Inflammatory macrophage treated with lipopolysaccharide for 4 hours (primary cell): ENCODE data around the gene LRRC52.
A peak's percentile ranks its signal among the peaks of the same experiment; 100 is the strongest.
"Not testable (repeated sequence)": the region's sequence is repeated elsewhere in the genome, so short reads cannot be mapped to it uniquely, and the experiment has no call there.

Experiments
- DNase-seq: peaks from one replicate; pipeline ENCODE4 v3.0.0-alpha.2; 2020

The LRRC52 gene

DNA sequence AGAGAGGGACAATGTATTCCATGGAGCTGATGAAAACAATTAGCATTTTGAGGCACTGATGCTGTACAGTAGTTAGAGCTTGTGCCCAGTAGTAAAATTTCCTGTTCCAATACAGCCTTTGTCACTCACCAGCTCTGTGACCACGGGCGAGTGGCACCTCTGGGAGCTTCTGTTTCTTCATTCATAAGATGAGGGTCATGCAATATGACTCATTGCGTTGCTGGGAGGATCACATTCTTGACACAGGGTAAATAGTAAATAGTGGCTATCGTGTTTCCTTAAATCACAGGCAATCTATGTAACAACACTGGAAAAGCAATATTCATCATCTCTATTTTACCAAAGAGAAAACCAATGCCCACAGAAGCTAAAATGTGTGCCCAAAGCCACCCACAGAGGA is 4.5 kb upstream of the LRRC52 start:
- DNase-seq, result peak; percentile 29

DNA sequence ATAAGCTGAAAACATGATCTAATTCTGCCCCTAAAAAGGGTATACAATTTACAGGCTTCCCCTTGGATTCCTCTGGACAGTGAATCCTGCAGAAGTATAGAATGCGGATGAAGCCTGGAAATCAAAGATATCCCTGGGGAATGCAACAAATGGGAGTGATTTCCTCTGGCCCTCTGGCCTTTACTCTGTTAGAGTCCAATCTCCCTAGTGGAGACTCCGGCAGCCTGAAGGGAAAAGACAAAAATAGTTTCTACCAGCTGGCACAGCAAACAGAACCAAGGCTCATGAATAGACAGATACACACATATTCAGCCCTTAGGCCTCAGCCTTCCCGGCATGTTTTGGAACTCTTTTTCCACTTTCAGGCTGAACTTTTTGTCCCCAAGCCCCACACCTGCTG is 3.9 kb upstream of the LRRC52 start:
- DNase-seq, result no peak

DNA sequence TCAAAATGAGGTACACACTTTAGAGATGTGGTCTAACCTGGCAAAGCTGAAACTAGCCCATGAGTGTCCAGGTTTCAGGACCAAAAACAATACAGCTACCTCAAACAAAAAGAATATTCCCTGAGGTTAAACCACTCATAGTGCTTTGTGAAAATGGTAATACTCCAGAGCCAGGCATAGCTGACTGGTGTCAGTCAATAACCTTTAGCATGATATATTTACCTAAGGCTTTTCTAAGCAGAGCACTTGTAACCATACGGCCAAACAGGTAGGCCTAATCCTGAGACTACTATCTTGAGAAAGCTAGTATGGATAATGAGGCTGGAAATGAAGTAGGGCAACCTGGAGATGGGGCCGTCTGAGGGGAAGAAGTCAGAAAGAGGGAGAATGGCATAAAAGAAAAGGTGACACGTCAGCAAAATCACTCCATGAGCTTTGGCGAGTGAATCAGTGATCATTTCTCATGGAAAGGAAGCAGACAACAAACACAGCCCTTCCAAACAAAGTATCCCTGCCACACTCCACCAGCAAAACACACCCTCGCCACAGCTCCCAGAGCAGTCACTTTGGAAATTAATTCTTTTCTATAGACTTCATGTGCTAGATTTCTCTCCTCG is 1.7 kb upstream of the LRRC52 start:
- no peak for DNase-seq

DNA sequence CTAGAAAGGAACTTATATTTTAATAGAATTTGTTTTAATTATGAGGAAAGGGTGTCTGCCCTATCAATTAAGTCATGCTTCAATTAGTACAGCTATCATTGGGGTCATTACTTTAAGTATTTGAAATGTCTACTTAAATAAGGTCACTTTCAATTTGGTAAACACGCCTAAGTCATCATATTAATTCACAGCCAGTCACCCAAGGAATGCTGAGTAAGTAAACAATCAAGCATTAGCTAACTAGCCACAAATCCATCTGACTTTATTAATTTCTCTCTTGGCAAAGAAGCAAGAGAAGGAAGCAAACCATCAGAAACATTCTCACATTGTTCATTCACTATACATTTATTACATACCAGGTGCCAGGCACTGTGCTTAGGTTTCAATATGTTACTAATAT is 1.2 kb upstream of the LRRC52 start:
- DNase-seq, result no peak

DNA sequence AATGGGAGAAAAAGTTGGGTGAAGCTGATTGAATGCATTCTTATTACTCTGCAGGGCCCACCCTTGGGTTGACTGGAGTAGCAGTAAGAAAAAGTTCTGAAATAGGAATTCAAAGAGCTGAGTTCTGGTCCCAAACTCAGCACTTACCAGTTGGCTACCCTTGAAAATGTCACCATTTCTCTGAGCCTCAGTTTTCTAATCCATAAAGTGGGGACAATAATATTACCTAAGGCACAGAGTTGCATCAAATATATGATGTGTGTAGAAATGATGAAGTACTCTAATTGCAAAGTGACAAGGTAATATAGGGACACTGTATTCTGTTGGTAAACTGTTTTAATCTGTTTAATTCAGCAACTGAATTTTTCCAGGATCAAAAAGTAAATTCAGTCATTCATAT is 1.2 kb downstream of the LRRC52 start:
- DNase-seq, result no peak

DNA sequence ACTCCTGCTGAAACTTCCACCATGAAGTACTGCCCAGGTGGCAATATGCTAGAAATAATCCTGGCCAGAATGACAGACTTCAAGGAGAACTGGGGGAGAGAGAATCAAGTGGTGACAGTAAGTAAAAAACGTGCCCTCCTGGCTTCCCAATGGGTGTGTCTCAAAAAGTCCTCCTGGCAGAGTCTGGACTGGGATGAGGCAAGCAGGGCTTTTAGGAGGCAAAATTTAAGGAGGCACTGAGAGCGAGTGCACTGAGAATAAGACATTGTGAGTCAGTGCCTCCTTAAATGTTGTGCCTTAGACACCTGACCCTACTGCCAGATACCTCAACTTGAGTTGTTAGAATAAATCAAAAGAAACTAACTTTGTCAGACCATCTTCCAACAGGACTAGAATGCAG is 2.2 kb downstream of the LRRC52 start:
- no peak for DNase-seq

DNA sequence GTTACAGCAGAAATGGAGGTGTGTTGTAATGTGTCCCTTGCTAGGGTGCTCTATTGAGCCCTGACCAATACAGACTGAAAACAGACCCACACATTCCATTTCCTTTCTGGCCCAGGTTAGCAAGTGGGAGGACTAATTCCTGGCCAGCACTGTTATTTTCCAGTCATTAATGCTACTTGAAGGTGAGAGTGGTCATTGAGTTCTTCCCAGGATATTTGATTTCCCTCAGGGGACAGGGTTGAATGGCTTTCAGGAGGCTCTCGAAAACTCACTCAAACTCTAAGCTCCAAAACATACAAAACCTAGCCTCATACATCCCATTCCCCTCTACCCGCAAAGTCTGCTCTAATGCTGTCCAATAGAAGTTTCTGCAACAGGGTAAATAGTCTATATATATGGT is 6.2 kb downstream of the LRRC52 start:
- DNase-seq, result no peak

DNA sequence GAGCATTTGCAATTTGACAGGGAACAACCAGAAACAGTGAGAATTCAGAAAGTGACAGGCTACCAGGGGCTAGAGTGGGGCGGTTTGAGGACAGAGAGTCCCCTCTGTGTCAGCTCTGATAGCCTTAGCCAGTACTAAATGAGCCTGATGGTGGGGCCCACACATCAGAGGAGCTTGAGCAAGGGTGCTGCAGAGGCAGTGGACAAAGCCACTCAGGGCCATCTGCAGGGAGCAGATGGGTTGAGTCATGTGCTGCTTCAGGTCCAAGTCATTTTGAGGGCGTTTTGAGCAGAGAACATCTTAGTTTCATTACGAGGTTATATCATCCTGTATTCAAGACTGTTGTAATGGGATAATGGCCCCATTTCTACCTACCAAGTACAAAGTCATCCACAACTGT is 7.7 kb downstream of the LRRC52 start:
- DNase-seq, result no peak

DNA sequence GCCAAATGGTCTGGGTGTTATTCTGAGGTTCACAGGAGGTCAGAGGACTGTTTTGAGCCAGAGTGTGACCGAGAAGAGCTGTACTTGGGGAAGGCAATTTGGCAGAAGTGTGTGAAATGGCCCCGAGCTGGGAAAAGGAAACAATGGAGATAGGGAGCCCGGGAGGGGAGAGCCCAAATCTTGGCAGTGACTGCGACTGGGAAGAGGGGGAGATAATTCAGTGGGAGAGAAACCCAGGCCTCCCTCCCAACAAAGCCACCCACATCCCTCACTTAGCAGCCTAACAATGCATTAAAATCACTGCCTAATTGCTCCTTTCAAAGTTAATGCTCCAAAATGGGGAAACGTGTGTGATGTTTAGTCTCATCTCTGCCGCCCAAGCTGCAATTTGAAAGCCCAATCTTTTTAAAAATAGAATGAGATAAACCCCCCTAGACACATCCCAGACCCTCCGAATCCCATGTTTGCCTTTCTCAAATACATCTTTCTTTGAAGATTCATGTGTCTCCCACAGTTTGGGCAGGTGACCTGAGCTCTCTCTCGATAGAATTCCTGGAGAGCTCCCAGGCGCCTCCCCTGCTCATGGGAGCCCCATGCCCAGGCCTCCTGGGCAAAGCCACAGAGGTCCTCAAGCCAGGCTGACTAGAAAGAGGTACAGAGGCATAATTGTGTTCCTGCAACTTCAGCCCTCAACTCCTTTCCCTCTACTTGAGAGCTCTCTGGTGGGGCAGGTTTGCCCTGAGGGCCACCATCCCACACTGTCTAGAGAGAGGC is 17.3 kb downstream of the LRRC52 start:
- DNase-seq, result no peak

DNA sequence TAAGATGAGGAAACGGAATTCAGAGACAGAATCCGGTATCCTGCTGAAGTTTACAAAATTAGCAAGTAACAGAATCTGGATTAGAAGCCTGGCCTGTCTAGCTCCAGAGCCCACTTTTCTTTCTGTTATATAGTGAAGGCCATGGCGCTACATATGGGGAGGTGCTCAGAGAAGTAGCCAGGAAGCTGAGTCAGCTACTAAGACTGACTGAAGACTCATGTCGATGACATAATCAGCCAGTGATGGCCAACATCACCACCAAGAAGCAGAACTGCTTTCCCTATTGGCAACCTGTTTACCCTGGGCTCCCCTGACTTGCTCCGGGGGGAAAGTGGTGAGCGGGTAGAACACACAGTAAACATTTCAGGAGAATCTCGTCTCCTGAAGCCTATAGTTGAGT is 18.8 kb downstream of the LRRC52 start:
- DNase-seq, result peak; percentile 1

DNA sequence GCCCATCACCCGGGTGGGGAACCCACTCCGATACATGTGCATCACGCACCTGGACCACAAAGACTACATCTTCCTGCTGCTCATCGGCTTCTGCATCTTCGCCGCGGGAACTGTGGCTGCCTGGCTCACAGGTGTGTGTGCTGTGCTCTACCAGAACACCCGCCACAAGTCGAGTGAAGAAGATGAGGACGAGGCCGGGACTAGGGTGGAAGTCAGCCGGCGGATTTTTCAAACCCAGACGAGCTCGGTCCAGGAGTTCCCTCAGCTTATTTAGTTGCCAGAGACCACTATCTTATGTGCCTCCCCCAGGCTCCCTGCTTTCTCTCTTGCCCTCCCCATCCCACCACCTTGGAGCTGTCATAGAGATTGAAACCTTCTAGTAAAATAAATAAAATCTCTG is 19.8 kb downstream of the LRRC52 start:
- no peak for DNase-seq

DNA sequence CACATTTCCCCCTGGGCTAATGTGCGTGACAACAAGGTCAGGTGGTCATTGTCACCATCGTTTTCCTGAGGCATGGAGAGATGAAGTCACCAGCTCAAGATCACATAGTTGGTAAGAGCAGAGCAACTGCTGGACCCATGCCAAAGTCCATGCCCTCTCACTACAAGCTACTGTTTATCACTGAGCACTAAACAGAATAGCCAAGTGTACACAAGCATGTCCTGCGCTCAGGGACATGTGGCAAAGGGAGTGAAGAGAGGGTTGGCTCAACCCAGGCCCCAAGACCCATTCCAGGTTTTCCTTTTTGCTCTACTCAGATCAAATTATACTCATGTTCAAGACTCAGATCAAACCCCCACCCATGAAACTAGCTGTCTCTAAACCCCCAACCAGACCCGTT is 20.8 kb downstream of the LRRC52 start:
- no peak for DNase-seq

DNA sequence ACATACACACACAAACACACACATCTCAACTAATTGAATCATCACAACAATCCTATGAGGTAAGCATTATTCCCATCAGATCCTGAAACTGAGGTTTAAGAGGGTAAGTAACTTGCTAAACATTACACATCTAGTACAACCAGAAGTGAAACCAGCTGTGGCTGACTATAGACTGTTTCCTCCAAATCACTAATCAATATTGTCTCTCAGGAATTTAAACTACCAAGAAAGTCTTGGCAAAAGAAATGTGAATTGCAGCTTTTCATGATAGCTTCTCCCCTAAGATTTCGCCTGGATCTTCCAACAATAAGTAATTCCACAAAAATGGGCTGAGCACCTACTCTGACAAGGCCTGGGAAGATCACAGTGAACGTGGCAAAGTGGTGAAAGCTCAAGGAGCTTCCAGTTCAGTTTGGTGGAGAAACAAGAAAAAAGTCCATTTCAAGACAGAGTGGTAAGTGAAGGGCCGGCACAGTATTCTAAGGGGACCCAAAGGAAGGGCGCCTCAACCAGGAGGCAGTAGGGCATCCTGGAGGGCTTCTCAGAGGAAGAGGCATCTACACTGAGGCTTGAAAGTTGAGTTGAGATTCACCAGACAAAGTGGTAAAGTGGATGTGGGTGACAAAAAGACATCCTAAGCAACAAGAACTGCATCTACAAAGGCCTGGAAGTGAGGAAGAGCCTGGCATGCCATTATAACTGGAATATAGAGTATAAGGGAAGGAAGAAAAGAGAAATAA is 22.1 kb downstream of the LRRC52 start:
- no peak for DNase-seq

DNA sequence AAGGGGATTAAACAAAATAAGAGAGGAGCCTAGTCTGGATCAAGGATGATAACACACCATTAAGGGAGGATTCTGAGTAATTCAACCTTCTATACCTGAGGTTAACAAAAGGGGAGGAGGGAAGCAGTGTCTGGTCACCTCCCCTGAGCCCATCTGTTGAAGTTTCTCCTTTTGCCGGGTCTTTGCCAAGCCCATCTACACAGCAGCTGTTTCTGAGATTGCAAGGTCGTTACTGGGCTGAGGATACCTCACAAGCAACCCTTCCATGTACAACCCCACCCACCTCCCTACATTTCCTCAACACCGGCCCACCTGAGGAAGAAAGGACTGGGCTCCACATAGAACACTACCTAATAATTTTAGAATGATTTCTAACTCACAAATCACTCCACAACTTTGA is 26.3 kb downstream of the LRRC52 start:
- no peak for DNase-seq

DNA sequence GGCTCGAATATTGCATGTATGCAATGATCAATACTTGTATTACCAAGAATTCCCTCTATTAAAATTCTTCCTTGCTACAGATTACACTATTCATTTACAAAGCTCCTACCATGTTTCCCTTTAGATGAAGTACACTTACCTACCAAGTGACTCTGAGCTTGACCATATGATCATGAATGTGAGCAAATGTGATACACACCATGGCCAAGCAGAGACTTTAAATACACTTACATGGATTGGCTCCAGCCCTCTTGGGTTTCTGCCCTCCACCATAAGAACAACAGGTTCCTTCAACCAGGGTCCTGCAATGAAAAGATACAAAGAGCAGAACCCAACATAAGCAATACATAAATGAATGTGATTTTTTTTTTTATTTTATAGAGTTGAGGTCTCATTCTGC is 30.0 kb downstream of the LRRC52 start:
- DNase-seq, result no peak

DNA sequence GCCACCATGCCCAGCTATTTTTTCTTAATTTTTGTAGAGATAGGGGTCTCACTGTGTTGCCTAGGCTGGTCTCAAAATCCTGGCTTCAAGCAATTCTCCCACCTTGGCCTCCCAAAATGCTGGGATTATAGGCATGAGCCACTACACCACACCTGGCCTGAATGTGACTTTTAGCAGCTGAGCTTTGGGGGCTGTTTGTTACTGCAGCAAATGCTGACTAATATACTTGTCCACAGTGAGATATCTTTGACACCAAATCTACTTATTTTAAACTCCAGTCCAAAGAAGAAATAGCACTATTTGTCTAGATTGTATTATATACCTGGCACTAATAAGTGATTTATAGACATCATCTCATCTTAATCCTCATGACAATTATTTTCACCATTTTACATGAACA is 30.5 kb downstream of the LRRC52 start:
- no peak for DNase-seq

DNA sequence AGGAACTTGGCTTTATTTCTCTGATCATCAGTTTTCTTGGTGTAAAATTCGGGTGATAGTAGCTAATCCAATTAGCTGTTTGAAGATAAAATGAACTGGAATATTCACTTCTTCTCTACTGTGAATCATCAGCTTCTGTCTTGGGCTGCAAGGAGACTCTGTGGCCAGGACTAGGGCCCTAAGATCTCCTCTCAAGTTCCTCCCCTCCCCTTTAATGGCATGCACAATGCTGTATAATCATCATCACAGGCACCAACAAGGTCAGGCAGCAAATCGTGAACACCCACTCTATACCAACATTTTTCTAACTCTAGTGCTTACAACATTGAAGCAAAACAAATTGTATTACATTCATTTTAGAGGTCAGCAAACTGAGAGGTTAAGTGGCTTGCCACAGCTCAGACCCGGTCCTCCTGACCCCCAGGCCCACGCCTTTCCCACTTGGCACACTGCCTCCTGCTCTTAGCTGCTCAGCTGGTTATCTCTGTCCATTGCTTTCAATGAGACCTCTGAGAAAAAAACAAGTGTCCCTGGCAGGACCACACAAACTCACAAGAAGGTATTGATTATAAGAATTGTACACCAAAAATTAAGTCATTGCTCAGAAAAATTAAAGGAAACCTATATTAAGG is 31.8 kb downstream of the LRRC52 start:
- no peak for DNase-seq

DNA sequence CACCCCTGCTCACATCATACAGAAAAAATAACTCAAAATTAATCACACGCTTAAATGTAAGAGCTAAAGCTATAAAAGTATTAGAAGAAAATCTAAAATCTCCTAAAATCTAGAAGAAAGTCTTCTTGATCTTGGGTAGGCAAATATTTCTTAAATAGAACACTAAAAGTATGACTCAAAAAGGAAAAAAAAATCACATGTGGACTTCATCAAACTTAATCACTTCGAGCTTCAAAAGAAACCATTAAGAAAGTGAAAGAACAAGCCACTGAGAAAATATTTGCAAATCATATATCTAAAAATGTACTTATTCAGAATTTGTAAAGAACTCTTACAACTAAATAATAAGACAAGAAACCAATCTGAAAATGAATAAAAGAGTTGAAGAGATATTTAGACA is 32.7 kb downstream of the LRRC52 start:
- DNase-seq, result no peak

DNA sequence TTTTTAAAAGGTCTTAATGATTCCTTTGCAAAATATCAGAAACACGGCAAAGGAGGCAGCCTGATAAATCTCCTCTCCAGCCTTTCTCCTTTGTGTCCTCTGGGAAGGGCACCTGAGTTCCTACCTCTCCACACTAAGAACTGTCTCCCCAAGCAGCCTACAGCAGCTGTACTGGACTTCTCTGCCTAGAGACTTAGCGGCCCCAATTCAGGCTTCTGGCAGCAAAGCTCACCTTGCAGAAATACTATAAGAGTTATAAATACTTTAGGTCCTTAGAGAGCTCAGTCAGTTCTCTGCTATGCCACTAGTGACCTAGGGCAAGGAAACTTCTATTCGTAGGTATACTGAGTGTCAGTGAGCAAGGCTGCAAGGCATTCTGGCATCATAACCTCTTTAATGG is 33.9 kb downstream of the LRRC52 start:
- DNase-seq, result no peak

DNA sequence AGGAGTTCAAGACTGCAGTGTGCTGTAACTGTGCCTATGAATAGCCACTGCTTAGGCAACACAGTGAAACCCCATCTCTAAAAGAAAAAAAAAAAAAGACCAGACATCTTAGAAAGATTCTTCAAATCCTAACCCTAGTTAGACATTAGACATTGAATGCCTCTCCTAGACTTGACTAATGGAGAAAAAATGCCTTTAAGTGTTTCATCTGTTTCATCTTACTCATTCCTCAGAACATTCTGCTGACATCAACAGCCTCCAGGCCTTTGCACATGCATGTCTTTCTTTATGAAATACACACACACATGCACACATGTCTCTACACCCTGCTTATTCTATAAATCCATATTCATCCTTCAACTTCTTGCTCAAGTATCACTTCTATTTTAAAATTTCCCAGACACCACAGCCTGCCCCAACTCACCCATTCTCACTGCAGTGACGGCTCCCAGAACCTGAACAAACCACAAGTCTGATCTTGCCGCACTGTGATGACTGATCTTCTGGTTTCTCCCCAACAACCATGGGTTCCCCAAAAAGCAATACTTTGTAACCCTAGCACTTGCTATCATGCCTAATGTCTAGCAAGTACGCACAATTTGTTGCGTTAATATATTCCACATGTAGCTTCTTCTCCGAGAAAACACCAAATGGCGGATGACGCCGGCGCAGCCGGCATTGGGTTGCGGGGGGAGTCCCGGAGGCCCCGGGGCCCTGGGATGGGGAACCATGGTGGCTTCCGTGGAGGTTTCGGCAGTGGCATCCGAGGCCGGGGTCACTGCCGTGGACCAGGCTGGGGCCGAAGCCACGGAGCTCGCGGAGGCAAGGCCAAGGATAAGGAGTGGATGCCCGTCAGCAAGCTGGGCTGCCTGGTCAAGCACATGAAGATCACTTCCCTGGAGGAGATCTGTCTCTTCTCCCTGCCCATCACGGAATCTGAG is 37.4 kb downstream of the LRRC52 start:
- no peak for DNase-seq

DNA sequence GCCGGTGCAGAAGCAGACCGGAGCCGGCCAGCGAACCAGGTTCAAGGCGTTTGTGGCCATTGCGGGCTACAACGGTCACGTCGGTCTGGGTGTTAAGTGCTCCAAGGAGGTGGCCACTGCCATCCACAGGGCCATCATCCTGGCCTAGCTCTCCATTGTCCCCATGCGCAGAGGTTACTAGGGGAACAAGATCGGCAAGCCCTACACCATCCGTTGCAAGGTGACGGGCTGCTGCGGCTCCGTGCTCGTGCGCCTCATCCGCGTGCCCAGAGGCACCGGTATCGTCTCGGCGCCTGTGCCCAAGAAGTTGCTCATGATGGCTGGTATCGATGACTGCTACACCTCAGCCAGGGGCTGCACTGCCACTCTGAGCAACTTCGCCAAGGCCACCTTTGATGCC is 38.1 kb downstream of the LRRC52 start:
- DNase-seq, result no peak

DNA sequence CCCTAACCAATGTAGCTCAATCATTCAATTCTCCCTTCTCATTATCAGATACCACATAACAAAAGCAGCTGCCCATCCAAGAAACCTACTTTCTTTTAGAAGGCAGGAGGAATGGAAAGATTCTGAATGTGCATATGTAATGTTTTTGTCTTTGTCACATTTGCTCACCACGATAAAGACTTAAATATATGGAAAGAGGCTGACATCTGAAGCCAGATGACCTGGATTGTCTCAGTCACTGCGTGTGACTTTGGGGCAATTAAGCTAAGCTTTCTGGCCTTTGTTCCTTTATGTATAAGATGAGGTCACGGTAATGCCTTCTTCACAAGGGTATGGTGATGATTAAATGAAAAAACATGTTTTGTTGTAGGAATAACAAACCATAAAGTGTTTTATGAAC is 42.6 kb downstream of the LRRC52 start:
- no peak for DNase-seq

DNA sequence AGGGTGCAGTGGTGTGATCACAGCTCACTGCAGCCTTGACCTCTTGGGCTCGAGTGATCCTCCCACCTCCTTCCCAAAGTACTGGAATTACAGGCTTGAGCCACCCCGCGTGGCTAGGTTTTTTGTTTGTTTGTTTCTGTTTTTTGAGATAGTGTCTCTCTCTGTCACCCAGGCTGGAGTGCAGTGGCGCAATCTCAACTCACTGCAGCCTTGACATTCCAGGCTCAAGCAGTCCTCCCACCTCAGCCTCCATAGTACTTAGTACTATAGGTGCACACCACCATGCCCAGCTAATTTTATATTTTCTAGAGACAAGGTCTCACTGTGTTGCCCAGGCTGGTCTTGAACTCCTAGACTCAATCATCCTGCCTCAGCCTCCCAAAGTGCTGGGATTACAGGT is 47.6 kb downstream of the LRRC52 start:
- DNase-seq, result not testable (repeated sequence)
